ENCODE measurements around the gene PLB1.

PLB1 gene

DNA sequence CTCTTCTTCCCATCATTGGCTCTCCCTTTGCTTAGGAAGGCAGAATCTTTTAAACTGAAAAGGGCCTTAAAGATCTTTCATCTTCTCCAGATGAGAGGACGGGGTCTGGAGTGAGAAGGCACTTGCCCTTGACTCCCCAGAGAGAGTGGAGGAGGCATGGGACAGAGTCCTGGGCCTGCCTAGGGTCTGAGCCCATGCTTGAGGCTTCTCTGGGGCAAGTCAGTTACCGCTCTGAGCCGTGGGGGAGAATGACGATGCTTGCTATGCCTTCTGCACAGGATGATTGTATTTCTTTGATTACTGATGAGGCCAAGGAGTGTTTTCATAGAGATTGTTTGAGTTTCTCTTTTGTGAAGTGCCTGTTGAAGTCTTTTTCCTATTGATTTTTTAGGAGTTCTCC is 921 bp downstream of the PLB1 start:
- DNase-seq (ENCODE audit: low read depth in 2 of 3, low spot score in 1 of 3) = no peak

GRCh38 chr2:28497206-28497605 is 1.3 kb downstream of the PLB1 start:
- no peak for DNase-seq (ENCODE audit: low read depth in 2 of 3, low spot score in 1 of 3)

DNA sequence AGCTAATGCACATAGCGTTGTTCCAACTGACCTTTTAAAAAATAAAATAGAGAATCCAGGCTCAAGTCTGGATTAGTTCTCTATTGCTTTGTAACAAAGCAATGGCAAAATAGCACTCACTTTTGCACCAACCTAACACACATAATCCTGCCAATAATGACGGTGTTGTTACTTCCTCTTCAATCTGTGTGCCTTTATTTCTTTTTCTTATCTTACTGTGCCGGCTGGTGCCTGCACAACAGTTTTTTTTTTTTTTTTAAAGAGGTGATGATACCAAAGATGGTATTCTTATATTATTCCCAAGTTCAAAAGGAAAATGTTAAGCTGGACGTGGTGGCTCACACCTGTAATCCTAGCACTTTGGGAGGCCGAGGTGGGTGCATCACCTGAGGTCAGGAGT is 3.4 kb downstream of the PLB1 start:
- DNase-seq (ENCODE audit: low read depth in 2 of 3, low spot score in 1 of 3) = no peak

DNA sequence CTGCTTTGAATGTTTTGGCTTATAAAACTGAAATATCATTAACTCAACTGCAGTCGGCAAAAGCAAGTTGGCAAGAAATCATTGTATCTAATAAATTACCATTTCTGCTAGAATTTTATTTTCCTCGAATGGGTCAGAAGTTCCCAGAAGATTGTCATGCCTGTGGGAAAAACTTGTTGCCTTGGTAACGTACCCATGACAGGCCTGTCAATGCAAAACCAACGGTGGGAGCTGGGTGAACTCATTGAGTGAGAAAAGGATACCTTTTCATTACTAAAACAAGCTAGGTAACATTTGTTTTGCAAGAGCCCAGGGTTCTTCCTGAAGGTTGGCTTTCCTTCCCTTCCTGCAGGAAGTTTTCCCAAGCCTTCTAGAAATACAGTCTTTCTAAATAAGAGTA is 9.5 kb downstream of the PLB1 start:
- DNase-seq (ENCODE audit: low read depth in 2 of 3, low spot score in 1 of 3) = no peak

- DNase-seq (ENCODE audit: low read depth in 2 of 3, low spot score in 1 of 3) = peak in 1 of 3 donors; percentile 2
Measured at GRCh38 chr2:28506112-28506910, 10.5 kb downstream of the PLB1 start.

GRCh38 chr2:28507796-28508764 is 12.2 kb downstream of the PLB1 start:
- DNase-seq (ENCODE audit: low read depth in 2 of 3, low spot score in 1 of 3) = peak in 2 of 3 donors; percentile 2 to 31

DNA sequence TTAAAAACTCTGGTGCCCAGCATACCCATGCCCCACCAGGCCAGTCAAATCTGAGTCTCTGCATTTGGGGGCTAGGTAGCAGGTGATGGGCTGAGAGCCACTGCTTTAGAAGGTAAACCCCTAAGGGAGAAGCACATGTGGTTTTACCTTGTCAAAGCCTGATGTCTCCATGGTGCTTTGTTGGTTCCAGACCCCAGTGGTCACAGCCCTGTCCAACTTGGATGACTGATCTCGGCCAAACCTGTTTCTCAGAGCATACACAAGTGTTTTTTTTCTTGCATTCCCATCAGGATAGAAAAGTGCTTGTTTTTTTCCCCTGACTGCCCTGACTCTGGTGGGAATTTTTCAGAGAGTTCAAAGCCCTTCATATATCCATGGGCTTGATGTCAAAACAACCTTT is 13.5 kb downstream of the PLB1 start:
- no peak for DNase-seq (ENCODE audit: low read depth in 2 of 3, low spot score in 1 of 3)

- DNase-seq (ENCODE audit: low read depth in 2 of 3, low spot score in 1 of 3) = no peak
Measured at GRCh38 chr2:28510184-28510583, 14.3 kb downstream of the PLB1 start.

GRCh38 chr2:28511871-28512606 is 16.2 kb downstream of the PLB1 start:
- no peak for DNase-seq (ENCODE audit: low read depth in 2 of 3, low spot score in 1 of 3)

- DNase-seq (ENCODE audit: low read depth in 2 of 3, low spot score in 1 of 3) = no peak
Measured at GRCh38 chr2:28512607-28512965, 16.7 kb downstream of the PLB1 start.

GRCh38 chr2:28513097-28513496 is 17.2 kb downstream of the PLB1 start:
- no peak for DNase-seq (ENCODE audit: low read depth in 2 of 3, low spot score in 1 of 3)

- no peak for DNase-seq (ENCODE audit: low read depth in 2 of 3, low spot score in 1 of 3)
Measured at GRCh38 chr2:28515176-28515751, 19.4 kb downstream of the PLB1 start.

DNA sequence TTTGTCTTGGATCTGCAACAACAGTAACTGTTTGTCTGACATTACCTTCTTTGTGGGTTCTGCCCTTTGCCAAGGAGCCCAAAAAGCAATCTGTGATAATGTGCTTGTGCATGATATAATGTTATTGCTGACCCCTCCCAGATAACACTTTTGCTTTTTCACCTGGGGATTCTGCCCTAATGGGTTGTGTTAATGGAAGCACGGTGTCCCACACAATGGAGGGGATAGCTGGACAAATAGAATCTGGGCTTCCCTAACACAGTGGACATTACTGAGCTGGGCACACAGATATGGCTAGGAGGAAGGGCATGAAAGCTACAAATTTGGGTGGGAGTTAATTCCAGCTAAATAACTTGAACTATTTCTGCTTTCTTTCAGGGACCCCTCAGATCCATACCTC is 20.6 kb downstream of the PLB1 start:
- no peak for DNase-seq (ENCODE audit: low read depth in 2 of 3, low spot score in 1 of 3)

DNA sequence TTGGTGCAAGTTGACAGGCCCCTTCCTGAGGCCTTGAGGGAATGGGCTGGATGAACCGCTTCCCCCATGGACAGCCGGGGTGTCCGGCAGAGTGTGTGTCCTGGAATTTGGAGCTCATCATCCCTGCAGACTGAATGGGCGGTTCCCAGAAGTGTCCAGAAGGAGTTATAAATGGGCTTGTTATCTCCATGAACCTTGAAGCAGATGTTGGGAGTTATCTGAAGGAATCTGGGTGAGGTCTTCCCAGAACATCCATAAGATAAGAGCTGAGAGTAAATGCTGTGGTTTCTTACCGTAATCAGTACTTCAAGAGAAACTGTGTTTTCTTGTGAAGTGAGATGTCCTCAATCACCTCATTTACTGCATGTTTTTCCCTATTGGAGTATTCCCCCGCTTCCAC is 21.1 kb downstream of the PLB1 start:
- DNase-seq (ENCODE audit: low read depth in 2 of 3, low spot score in 1 of 3) = no peak

DNA sequence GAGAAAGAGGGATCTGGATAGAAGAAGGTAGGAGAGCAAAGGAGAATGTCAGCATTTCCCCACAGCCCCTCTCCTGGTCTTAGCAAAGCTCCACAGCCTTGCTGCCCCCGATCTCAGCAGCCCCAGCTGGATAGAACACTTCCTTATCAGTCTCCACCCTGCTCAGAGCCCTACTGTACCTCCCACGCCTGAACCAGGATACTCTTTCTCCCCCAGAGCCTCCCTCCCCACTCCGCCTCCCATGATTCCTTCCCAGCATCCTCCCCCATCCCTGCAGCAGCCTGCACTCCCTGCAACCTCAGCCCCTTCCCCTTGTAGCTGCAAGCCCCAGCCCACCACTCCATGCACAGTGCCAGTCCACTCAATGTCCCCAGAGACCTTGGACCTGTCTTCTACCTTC is 25.8 kb downstream of the PLB1 start:
- DNase-seq (ENCODE audit: low read depth in 2 of 3, low spot score in 1 of 3) = no peak

DNA sequence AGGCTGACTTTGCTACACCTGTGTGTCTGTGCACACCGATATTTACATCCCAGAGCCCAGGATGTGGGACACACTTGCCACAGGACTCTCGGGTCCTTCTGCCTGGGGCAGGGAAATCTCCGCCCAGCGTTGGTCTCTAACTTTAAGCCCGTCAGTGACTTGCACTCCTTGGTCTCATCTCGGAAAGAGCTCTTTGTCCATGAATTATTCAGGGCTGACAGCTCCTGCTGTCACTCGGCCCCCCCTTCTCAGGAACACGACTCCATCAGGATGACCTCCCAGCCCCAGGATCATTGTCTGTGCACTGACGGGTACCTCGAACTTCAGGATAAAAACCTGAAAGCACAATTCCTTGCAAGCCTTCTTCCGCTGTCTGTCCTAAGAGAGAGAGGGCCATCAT is 26.6 kb downstream of the PLB1 start:
- no peak for DNase-seq (ENCODE audit: low read depth in 2 of 3, low spot score in 1 of 3)

- DNase-seq (ENCODE audit: low read depth in 2 of 3, low spot score in 1 of 3) = no peak
Measured at GRCh38 chr2:28523902-28524301, 28.0 kb downstream of the PLB1 start.

DNA sequence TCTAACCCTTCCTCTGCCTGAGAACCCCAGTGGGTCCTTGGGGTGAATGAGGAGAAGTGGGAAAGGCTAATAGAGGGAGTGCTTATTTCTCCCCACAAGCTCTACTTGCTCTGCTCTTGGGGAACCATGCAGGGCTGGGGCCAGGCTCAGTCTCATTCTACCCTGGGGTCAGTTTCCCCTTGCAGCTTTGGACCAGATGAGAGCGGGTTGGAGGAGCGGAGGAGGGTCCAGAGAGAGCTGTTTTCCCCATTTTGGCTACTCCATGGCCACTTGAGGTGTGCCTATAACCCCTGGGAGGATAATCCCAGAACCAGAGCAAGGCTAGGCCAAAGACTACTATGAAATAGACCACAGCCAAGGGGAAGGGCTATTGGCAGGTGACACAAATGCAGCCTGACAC is 29.6 kb downstream of the PLB1 start:
- no peak for DNase-seq (ENCODE audit: low read depth in 2 of 3, low spot score in 1 of 3)

DNA sequence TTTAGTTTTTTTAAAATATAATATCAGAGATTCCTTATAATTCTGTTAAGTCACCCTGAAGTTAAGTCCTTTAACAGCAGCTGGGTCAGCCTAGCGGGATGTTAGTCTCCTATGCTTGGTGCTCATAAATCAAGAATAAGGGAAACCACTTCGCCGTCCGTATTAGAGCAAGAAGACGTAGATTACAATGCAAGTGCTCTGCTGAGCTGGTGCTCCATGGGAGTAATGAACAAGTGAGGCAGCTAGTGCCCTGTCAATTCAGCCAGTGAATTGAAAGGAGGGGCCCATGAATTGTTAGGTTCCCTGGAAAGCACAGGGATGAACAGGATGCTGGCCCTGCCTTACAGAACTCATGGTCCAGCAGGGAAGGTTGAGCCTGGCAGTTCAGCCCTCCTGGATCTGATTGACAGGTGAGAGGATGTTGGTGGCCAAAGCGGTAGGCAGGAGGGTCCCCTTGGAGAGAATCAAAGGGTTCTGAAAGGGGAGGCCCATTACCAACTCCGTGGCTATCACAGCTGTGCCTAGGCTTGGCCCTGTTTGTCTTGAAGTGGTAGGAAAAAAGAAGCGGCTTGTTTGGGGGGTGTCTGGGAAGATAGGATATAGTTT is 30.8 kb downstream of the PLB1 start:
- DNase-seq (ENCODE audit: low read depth in 2 of 3, low spot score in 1 of 3) = no peak

DNA sequence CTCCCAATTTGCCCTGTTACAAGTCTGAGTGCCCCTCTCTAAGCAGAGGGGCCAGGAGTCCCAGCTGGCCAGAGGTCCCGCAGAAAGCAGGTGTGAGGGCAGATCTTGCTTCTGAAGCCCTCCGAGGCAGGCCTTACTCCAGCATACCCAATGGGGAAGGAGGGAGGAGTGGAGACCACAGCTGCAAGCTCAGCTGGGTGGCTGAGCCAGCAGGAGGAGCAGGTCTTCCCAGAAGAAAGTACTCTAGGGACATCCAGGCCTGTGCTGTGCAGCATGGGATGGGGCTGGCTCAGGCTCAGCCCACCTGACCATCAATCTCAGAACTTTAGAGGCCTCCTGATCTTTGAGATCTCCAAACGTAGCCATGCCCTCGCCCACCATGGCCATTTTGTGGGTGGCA is 31.3 kb downstream of the PLB1 start:
- DNase-seq (ENCODE audit: low read depth in 2 of 3, low spot score in 1 of 3) = no peak

DNA sequence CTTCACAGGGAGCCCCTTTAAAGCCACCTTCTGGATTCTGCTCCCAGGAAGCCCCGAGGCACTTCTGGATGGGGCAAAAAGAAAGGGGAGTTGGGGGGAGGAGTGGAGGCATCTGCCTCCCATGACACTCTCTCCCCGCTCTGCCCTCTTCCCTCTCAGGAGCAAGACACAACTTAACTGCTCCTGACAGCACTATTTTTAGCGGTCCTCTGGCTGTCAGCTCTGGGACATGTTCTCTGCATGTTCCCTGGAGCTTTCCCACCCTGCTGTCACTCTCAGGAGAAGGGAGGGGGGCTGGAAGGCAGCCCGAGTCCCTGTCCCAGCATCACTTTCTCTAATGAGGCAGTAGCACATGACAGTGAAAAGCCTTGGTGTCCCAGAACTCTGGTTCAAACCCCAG is 32.3 kb downstream of the PLB1 start:
- DNase-seq (ENCODE audit: low read depth in 2 of 3, low spot score in 1 of 3) = no peak
